IPS DF 4.7 (cell line): Measurements from ENCODE around the gene LAIR1.
"Not testable (repeated sequence)": the region's sequence is repeated elsewhere in the genome, so short reads cannot be mapped to it uniquely, and the experiment has no call there.

Experiments
- DNase-seq: peaks from one replicate; pipeline ENCODE4 v3.0.0-alpha.2; 2013; ENCODE audit warnings: low spot score; ENCODE audit errors: extremely low read depth

Gene LAIR1

DNA sequence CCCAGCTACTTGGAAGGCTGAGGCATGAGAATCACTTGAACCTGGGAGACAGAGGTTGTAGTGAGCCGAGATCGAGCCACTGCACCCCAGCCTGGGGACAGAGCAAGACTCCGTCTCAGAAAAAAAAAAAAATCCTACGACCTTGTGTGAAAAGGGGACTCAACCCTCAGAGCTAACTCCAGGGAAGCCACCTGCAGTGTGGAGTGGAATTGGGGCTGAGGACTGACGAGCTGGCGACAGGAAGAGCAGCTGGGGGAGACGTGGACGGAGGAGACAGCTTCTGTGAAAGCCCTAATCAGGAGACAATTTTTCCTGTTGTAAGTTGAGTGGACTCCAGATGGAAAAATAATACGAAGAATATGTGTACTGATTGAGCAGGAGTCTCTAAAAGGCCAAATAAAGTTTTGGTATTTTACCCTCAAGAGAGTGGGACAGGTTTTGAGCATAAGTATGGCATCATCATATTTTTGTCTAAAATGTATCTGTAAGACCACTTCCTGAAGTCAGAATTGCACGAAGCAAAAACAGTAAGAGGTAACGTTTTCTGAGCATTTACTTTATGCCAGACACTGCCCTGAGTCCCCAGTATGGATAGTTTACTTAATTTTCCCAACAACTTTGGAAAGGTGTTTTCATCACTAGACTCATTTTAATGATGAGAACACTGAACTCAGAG, 12.0 kb upstream of the LAIR1 start:
- no peak for DNase-seq

DNA sequence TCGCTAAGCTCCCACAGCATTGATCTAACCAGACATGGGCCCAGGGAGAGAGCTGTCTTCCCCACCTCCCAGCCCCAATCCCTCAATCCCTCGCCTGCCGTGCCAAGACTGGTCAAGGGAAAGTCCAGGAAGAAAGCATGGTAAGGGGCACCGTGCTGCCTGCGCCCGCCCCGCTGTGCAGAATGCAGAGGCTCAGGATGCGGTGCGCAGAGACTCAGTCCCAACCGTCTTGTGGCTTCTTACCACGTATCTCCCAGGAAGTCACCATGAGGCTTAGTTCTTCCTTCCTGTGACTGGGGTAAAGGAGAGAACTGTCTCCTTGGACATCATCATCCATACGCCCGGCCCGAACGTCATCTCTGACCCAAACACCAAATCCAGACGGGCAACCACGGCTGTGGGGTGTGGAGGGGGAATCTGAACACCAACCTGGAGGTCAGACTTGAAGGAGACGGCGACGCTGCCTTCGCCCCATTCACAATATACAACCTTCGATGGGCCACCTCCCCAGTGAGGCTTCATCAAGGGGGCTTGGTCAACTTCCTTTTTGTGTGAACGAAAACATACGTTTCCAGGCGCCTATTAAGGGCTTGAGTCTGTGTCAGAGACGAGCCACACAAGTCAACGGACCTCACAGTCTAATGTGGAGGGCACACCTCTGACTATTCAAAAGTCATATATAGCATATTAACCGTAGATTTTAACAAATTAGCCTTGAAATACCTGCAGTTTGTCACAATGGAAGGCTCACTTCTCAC, 10.6 kb upstream of the LAIR1 start:
- DNase-seq, result not testable (repeated sequence)

- DNase-seq, result no peak
Measured at GRCh38 chr19:54373781-54374631, 9.3 kb upstream of the LAIR1 start.

GRCh38 chr19:54371453-54371852, 6.7 kb upstream of the LAIR1 start:
- not testable (repeated sequence) for DNase-seq

- DNase-seq, result not testable (repeated sequence)
Measured at GRCh38 chr19:54370434-54370796, 5.7 kb upstream of the LAIR1 start.

DNA sequence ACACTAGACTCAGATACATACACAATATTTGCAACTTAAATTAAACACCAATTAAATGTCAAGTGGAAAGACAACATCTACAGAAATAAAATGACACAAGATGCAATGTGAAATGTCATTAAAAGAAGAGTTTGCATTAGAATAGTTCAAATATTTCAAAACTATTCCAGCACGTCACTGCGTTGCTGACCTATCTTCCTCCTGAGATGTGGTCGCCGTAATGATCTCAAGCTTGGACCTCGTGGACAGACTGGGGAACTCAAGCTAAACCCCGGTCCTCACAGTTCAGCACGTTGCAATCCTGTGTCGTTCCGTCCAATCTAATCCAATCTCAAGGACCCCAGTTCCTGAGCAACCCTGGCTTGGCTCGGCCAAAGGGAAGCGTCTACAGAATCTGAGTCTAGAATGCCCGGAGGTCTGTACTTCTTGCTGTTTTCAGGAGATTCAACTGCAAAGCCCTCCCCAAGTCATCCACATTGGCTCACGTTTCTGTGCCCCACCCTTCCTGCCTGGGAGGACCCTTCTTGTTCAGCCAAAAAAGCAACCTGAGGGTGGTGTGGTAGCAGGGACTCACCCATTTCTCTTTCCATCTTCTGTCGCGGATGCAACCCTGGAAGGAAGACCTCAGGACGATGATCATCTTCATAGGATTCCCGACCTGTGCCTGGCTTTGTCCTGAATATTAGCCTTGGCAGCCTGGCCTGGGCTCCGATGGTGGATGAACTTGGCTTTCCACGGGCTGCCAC, 5.1 kb upstream of the LAIR1 start:
- DNase-seq, result not testable (repeated sequence)

DNA sequence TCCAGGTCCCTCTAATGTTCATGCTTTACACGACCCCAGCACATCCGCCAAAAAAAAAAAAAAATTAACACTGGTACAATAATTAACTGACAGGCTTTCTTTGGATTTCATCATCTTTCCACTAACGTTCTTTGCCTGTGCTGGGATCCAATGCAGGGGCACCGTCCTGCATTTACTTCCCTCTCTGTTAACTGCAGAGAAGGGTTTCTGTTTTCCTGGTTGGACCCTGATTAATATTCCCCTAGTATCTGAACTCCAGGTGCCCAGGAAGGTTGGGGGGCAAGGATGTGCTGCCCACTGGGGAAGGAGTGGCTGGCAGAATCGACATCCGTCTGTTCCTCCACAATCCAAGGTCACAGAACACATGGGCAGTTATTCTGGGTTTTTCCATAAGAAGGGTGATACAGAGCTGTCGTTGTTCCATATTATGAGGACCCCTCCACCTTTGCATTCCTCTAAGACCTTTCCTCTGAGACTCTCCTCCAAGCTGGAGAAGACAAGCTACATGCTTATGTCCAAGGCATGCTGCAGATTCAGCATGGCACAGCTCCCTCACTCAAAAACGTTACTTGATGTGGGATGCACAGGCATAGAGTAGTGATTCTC, 4.5 kb upstream of the LAIR1 start:
- DNase-seq, result no peak

GRCh38 chr19:54366811-54367210, 2.1 kb upstream of the LAIR1 start:
- DNase-seq, result no peak

DNA sequence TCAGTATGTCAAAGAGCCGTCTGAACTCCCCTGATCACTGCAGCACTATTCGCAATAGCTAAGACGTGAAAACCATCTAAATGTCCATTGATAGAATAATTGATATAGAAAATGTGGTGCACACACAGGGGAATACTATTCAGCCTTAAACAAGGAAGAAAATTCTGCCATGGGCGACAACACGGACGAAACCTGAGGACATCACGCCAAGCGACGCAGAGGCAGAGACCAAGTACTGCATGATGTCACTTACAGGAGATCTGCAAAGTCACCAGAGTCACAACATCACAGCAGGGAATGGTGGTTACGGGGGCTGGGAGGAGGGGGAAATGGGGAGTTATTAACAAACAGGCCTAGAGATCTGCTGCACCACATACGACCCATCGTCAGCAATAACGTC, 1.1 kb upstream of the LAIR1 start:
- DNase-seq, result not testable (repeated sequence)

DNA sequence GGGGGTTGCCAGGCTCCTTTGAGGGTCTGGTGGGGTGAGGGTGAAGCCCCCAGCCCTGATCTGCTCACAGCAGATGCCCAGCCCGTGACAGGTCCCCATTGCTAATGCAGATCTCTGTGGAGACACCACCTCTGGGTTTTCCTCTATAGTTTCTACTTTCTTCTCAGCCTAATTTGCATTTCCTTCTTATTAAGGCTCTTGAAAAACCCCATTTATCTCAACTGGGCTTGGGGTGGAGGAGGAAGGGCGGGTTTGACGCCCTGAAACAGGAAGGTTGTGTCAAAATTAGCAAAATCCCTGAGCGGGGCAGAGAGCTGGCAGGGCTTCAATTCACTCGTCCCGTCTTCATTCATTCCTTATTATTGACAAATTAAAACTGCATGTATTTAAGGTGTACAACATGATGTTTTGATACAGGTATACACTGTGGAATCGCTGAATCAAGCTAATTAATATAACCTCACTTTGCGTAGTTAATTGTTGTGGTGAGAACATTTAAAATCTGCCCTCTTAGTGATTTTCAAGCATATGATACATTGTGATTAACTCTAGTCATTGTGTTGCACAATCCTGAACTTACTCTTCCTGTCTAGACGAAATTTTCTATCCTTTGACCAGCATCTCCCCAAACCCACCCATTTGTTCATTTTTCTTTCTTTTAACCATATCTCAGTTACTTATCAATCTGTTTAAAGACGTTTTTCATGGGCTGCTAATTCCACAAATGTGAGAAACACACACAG, 2.9 kb downstream of the LAIR1 start:
- DNase-seq, result not testable (repeated sequence)

DNA sequence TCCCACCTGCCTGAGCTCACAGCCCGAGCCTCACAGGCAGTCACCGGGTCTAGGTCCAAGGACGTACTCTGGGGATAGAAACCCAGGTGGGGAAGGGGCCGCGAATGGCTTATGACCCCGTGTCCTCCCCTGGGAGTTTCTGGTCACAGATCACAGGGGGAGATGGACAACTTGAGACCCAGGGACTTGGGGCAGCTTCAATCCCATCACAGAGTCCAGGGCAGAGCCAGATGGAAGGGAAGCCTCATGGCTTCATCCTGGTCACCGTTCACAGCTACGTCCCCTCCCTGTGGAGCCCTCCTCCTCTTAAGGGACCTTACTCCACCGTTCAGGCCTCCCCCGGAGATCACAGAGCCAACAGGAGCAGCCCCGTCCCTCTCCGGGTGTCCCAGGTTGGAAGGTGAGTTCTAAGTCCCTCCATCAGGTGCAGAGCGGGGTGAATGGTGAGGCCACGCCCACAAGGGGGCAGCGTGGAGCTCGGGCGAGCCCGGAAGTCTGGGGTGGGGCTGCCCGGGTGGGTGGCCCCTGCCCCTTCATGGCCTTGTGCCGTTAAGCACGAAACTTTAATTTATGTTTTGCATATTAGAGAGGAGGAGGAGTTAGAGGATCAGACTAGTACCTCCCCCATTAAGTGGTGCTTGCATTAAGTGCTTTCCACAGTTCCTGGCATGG, 5.4 kb downstream of the LAIR1 start:
- DNase-seq, result not testable (repeated sequence)

GRCh38 chr19:54357381-54357780, 7.3 kb downstream of the LAIR1 start:
- no peak for DNase-seq

- DNase-seq, result no peak
Measured at GRCh38 chr19:54356444-54357056, 8.2 kb downstream of the LAIR1 start.

GRCh38 chr19:54355675-54356074, 9.1 kb downstream of the LAIR1 start:
- no peak for DNase-seq

DNA sequence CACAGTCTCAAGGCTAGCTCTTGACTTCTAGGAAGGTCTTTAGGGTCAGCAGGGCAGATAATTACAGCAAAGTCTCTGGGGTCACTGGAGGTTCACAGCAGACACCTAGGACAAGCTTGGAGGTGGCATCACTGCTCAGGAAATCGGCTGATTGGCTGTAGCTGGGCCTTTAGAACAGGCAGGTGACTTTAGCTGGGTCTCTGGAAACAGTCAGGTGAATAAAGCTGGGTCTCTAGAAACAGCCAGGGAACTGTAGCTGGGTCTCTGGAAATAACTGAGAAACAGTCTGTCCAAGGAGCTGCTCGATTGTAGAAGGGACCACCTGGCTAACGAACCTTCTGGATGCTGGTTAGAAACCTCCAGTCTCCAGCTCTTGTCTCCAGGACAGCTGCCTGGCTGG, 10.0 kb downstream of the LAIR1 start:
- no peak for DNase-seq

- DNase-seq, result no peak
Measured at GRCh38 chr19:54352546-54352945, 12.2 kb downstream of the LAIR1 start.

GRCh38 chr19:54352041-54352440, 12.7 kb downstream of the LAIR1 start:
- DNase-seq, result no peak

DNA sequence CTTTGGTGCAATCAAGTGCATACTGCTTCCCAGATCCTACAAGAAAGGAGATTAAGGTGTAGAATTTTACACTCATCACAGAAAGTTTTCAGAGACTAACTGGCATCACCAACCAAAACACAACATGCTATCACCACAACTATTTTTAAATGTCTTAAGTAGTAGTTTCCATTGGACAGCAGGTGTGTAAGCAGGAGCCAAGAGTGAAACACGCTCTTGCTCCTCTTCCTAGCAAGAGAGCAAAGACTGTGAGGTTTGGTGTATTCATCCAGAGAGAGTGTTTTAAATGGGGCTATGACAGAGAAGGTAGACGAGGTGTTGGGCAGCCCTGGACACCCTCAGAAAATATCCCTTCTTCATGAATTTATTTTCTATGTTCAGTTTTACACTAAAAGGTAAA, 13.3 kb downstream of the LAIR1 start:
- DNase-seq, result no peak

- DNase-seq, result no peak
Measured at GRCh38 chr19:54345938-54346386, 18.8 kb downstream of the LAIR1 start.
